Posterior vena cava (tissue), 2 donors: ENCODE data around the gene ACOD1. TPM values are rescaled to one million over a fixed set of nuclear protein-coding genes. Genes with fewer than 3 reads are reported as not detected.
"Not testable (repeated sequence)": the region's sequence is repeated elsewhere in the genome, so short reads cannot be mapped to it uniquely, and the experiment has no call there.

Source experiments
- DNase-seq: peaks from one replicate; pipeline ENCODE4 v3.0.0-alpha.2; 2020; ENCODE audit warnings: low spot score
- intact Hi-C, 2 donors: fragments of 100-400 bp; cut with DNase I; formaldehyde crosslinking; loops; one replicate each; pipeline versions ENCODE4 v1.14.1 to v1.14.2; 2022 to 2023
- total RNA-seq, 2 donors: library from RNA; stranded (reverse); fragmentation: NEBNext Ultra II Directional; extraction: Animal tissue kit (Norgen Biotek cat#: 25700); gene quantifications; one replicate each; pipeline ENCODE4 v1.2.1, GENCODE V29; 2021
- donor health status: DM: yes; HTN: yes; CAD: no.
- donor health status: DM: yes; HTN: yes; CAD: no.

Gene ACOD1
- total RNA-seq, 2 donors from 2014 or later, result not detected

DNA sequence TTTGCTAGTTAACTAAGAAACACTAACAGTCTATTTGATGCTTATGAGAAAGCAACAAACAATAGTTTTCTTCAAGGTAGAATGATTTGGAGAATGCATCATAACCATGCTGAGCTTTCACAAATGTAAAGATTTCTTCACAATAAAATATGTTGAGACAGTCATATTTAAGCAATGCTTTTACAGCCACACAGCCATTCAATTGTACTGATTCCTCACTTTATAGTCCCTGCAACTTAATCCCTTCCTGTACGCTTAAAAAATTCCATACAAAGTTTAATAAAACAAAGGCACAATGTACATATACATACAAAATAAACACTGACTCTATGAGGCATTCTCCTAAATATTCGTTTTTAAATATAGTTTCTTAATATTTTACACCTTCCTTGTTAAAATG, 4.7 kb upstream of the ACOD1 start:
- DNase-seq, result no peak
- intact Hi-C loops, result no loop called here

- DNase-seq, result no peak
- intact Hi-C loops, result no loop called here
These were observed 3.9 kb upstream of the ACOD1 start for GRCh38 chr13:76944456-76944855.

DNA sequence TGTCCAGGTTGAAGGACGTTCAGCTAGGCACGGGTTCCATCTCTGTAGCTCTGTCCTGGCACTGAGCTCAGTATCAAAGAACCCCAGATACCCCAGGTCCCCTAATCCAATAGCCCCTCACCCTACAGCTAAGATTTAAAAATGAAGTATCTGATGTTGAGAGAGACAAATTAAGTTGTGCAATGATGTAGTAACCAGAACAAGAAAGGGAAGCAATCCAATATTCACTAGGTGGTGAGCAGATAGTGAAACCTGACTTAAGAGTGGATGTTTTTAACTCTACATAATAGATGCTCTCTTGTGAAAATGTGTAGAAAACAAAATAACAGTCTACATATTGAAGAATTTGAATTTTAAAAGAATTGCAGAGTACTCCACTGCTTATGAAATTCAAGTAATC, 1.8 kb downstream of the ACOD1 start:
- DNase-seq, result no peak
- intact Hi-C loops, result no loop called here

GRCh38 chr13:76953968-76954367, 5.7 kb downstream of the ACOD1 start:
- DNase-seq, result no peak
- intact Hi-C loops, result no loop called here

DNA sequence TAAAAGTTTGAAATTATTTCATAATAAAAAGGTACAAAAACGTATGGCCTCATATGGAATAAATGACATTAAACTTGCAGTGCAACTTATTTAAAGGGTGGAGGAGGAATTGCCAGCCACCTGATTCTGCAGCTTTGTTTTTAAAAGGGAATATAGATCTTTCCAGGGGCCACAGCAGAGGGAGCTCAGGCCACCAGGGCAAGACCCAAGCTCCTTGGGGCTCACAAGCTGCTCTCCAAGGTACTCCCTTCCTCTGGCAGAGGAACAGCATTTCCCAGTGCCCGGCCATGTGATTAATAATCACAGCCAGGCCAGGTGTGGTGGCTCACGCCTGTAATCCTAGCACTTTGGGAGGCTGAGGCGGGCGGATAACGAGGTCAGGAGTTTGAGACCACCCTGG, 6.2 kb downstream of the ACOD1 start:
- DNase-seq, result no peak

GRCh38 chr13:76955193-76955592, 6.9 kb downstream of the ACOD1 start:
- DNase-seq, result no peak
- intact Hi-C loops, result no loop called here

More for the DNA sequence above, 6.2 kb downstream of the ACOD1 start:
- intact Hi-C loops, result no loop called here

DNA sequence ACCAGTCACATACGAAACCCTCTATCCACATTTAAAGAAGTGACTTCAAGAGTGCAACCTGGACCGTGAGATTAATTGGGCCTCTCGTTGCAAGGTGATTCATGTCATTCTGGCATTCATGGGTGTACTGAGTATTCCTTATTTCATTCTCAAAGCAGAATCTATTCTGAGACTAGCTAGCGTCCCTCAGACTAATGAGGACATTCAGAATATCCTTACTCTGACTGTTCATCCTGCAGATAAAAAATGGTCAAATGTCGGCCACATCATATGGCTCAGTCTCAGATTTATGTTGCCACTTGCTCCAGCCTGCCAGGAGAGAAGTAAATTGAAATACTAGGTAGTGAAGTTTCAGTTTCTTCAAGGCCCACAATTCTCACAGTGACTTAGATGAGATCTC, 7.3 kb downstream of the ACOD1 start:
- no peak for DNase-seq
- intact Hi-C loops, result no loop called here

GRCh38 chr13:76958841-76959432, 10.6 kb downstream of the ACOD1 start:
- intact Hi-C loops, result no loop called here
- no peak for DNase-seq

GRCh38 chr13:76959734-76960133, 11.4 kb downstream of the ACOD1 start:
- intact Hi-C loops, DNase-seq: not testable (repeated sequence)

DNA sequence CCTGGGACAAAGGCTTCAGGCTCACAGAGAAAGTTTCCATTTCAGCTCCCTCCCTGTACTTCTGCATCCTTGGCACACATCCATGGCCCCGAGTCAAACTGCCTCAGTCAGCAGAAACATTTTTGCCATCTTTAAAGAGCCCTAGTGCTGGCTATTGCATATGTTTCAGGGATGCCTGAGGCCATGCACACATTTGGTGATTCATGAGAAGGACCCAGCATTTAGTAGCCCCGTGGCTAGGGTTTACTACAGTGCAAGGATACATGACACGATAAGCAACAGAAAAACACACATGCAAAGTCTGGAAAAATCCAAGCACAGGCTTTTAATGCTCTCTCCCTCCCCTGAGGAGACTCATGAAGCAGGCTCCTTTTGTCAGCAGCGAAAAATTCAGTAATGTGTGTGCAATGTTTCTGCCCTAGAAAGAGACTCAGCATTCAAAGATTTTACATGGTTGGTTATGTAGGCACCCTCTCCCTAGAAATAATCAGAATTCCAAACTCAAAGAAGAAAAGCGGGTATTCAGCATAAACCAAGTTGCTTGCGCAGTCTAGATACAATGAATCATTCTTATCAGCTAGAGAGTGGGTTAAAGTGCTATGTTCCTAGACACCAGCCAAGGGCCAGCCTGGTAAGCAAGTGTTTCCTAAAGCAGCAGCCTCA, 17.6 kb downstream of the ACOD1 start:
- no peak for DNase-seq
- intact Hi-C loops, result no loop called here

GRCh38 chr13:76967031-76967430, 18.7 kb downstream of the ACOD1 start:
- DNase-seq, result no peak
- intact Hi-C loops, result no loop called here

GRCh38 chr13:76968041-76968440, 19.7 kb downstream of the ACOD1 start:
- DNase-seq, result no peak
- intact Hi-C loops, result no loop called here

DNA sequence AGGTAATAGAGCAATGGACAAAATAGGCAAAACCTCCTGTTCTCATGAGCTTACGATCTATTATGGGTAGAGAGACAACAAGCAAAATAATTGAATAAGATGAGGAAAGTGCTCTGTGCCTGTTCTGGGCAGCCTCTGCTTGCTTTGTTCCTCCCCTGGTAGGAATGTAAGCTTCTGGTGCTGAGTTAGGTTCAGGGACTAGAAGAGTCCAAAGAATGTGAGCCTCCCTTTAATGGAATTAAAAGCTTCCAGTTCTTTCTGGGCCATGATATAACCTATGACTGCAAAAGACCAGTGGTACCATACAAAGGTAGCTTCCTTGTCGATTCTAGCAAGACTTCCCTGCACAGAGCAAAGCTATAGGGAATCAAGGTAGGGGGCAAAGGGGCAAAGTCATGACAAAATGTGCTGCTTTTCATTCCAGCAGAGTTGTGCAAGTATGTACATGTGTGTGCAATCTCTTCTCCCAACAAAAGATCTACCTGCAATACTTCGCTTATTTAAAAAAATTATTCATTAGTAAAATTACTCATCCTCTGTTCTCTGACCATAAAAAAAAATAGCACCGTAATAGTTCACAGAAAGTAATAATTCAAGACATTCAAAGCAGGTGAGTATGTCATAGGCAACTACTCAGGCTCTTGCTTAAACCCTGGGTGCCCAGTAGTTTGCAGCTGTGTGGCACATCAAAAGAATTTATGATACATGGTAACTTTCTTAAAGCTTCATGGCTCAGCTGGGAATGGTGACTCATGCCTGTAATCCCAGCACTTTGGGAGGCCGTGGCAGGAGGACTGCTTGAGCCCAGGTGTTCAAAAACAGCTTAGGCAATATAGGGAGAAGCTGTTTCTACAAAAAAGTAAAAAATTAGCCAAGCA, 21.4 kb downstream of the ACOD1 start:
- no peak for DNase-seq
- intact Hi-C loops, result loop anchor here in 1 of 2 donors (5.0 kb wide), 1 partner anchor 1068 kb away; no protein-coding TSS in a partner anchor

DNA sequence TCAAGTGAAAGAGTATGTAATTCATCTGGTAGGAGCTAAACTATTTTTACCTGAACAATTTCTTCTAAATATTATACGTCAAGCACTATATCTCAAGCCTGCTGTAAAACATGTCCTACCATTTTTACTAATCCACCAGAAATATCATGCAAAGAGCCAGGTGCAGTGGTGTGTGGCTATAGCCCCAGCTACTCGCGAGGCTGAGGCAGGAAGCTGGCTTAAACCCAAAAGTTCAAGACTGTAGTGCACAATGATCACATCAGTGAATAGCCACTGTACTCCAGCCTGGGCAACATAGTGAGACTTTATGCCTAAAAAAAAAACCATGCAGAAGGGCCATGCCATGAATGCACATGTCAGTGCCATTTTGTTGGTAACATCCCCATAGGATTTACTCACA, 22.9 kb downstream of the ACOD1 start:
- intact Hi-C loops, result loop anchor here in 1 of 2 donors (5.0 kb wide), 1 partner anchor 1066 kb away; no protein-coding TSS in a partner anchor
- no peak for DNase-seq

DNA sequence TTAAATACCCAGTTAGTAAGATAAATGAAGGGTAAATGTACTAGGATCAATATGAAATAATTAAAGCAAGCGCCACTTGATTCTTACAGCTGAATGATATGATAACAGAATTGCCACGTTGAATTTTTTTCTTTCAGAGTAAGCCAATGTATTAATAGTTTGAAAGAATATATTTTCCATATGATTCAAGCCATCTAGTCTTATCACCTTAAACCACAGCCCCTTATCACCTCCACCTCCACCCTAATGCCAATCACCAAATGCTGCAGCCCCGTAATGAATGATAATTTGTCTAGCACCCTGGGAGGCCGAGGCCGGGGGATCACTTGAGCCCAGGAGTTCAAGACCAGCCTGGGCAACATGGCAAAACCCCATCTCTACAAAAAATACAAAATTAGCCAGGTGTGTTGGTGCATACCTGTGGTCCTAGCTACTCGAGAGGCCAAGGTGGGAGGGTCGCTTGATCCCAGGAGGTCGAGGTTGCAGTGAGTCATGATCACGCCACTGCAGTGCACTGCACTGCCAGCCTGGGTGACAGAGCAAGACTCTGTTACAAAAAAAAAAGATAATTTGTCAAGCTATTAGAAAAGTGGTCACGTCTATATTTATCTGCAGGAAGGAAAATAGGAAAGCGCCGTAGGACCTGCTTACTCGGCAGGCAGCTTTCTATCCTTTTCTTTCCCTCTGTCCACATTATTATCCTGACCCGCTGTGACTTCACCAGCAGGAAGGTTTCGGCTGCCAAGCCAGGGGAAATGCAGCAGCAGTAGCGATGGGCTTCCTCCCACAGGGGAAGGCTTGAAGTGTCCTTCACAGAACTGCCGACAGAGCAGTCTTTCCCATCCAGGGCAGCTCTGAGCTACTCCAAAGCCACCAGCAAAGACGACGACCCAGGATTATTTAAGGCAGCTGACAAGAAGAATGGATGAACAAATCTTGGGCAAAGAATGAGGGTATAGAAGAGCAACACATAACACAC, 23.8 kb downstream of the ACOD1 start:
- no peak for DNase-seq
- intact Hi-C loops, result loop anchor here in 1 of 2 donors (5.0 kb wide), 1 partner anchor 1065 kb away; no protein-coding TSS in a partner anchor

DNA sequence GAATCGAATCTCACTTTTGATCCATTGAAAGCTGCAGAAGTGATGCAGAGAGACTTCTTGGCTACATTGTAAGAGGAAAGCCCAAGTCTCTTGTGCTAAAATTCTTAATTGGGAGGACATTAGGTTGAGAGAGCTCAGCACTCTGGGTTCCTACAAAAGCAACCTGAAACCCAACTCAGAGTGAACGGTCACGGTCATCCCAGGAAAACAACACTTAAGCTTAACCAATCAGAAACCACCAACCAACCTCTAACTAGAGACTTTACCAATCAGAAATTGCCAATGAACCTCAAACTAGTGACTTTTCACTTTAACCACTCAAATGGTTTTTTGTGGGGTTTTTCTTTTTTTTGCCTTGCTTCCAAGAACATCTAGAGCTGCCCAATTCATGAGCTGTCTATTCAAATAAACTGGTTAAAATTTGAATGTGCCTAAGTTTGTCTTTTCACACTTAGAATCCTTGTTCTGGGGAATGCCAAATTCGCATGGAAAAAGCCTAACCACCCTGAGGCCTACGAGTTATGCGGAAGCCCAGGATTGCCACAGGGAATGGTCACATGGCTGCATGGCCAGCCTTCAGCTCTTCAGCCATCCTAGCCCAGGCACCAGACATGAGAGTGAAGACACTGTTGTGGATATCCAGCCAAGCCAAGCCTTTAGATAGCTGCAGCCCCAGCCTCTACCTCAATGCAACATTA, 25.8 kb downstream of the ACOD1 start:
- no peak for DNase-seq
- intact Hi-C loops, result loop anchor here in 1 of 2 donors (5.0 kb wide), 1 partner anchor 1063 kb away; no protein-coding TSS in a partner anchor

DNA sequence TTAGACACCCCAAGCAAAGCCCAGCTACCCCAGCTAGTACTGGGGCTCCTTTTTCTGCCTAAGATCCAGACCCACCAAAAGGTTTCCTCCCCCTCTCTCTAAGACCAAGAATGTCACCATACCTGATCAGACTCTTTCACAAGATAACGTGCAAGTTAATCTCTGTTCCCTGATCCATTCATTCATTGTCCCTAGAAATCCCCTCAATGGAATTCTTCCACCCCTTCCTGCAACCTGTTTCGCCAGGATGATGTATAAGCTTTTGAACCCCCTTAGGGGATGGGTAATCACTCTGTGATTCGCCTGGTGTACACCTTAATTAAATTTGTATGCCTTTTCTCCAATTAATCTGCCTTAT, 26.3 kb downstream of the ACOD1 start:
- DNase-seq, result no peak
- intact Hi-C loops, result loop anchor here in 1 of 2 donors (5.0 kb wide), 1 partner anchor 1063 kb away; no protein-coding TSS in a partner anchor

DNA sequence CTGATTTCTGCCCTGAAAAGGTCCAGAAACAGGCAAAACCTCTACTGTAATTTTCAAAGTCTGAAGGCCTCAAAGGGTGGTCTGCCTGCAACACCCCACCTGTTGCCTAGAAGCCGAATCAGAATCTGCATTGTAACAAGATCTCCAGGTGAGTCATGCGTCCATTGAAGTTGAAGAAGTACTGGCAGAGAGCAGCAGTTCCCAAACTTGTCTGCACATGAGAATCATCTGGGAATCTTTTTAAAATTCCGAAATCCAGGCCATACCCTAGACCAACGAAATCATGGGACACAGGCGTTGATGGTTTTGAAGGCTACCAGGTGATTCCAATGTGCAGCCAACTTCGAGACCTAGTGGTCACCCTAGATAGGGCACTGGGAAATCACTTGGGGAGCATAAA, 27.6 kb downstream of the ACOD1 start:
- intact Hi-C loops, result no loop called here
- no peak for DNase-seq
